Measurements from ENCODE around the gene UNC5C.

Gene UNC5C

DNA sequence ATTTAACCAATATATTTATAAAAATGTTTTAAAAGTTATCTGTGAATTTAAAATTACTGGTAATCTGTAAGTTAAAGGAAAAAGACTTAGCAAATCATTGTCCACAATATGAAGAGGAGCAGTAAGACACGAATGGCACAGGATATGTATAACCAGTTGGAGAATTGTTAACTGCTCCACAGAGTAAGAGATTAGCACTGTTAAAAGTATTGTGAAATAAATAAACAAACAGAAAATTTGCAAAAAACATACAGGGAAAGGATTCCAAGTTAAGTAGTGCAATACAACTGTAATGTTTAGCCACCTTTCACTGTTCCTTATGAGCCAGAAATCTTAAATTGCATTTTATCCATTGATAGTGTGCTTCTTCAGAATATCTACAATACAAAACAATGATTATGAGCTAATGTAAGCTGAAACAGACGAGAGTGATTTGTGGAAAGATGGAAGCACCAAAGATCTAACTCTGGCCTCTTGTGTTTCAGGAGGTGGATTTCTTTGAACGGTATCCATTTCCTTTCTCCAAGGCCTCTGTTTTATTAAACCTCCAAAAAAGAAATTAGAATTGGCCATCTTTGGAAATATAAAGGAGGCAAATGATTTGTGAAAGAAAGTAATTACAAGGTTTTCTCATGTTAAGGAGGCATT lies 188.4 kb downstream of the UNC5C start:
- in situ Hi-C loops (cut with MboI; ENCODE audit: low sequenced_read_pairs), result no loop called here

DNA sequence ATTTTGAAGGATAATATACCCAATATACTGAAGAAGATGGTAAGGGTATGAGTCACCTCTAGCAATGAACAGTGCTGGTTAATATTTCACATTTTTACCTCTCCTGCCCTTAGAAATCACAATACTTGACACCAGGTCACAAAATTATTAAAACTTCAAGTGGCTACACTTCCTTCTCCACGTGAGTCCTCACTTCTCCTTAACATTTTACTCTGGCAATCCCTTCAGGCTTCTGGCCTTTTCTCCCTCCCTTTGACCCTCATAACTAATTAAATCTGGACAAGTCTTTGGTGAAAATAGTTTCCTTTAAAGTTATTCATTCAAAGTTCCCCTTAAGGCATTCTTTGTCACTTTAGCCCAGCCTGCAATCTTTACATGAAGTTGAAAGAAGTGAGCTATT lies 190.4 kb downstream of the UNC5C start:
- in situ Hi-C loops (cut with MboI; ENCODE audit: low sequenced_read_pairs), result no loop called here

DNA sequence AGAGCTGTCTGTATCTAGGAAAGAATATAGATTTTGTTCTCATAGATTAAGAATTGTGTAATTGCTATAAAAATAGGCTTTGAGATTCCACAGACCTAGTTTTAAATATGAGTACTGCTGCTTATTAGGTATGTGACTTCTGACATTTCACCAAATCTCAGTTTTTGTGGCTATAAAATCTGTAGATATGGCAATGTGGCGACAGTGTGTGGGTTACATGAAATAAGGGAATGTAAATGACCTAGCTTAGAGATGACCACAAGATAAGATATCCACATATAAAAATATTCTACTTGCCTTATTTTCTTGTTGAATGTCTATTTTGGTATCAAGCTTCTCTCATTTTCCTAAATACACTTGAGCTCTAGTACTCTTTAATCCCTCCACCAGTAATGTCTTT lies 193.8 kb downstream of the UNC5C start:
- in situ Hi-C loops (cut with MboI; ENCODE audit: low sequenced_read_pairs), result no loop called here

DNA sequence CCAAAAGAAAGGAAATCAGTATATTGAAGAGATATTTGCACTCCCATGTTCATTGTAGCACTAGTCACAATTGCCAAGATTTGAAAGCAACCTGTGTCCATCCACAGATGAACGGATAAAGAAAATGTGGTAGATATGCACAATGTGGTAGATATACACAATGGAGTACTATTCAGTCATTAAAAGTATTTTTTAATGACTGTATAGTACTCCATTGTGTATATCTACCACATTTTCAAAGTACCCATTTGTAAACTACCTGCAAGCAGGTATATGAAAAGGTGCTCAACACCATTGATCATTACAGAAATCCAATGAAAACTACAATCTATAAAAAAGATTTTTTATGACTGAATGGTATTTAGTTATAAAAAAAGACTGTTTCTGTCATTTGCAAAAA lies 200.4 kb downstream of the UNC5C start:
- in situ Hi-C loops (cut with MboI; ENCODE audit: low sequenced_read_pairs), result no loop called here

DNA sequence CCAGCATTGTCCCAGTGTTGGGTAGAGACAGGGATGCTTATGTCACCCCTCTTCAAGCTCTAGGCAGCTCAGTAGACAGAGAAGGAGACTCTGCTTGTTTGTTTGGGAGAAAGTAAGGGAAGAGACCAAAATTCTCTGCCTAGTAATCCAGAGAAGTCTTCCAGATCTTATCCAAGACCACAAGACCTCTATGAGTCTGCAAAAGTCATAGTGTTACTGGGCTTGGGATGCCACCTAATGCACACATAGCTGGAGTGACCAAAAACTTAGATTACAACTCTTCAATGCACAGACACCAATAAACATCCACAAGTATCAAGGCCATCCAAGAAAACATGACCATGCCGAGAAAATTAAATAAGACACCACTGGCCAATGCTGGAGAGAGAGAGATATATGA lies 205.5 kb downstream of the UNC5C start:
- in situ Hi-C loops (cut with MboI; ENCODE audit: low sequenced_read_pairs), result no loop called here

DNA sequence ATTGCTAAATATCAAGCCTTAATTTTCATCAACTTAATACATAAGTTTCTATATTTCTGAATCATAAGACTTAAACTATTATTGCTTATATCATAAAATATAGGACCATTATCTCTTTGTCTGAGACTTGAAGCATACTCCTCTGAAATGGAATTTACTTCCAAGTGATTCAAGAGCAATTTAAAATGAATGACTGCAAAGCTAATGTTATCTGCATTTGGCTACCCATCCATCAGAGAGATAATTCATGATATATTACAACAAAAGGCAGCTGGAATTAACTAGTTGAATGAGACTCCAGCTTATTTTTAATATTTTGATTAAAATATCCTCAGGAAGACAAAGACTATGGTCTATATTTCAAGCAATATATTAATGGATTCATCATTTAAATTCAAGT lies 208.6 kb downstream of the UNC5C start:
- in situ Hi-C loops (cut with MboI; ENCODE audit: low sequenced_read_pairs), result no loop called here

DNA sequence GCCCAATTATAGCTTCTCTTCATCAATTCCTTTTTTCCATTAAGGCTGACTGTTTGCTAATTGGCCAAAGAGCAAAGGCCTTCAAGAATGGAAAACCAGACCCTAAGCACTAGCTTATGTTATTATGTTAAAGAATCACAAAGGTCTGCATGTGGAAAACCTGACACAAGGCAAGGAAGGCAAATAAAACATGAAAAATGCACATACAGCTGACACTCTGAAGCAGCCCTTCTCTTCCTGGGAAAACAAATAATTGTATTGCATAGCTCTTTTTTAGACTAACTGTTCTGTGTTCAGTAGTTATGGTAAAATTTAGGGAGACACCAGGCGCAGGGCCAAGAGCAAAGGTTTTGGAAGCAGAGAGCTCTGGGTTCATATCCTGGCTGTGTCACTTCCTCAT lies 223.1 kb downstream of the UNC5C start:
- in situ Hi-C loops (cut with MboI; ENCODE audit: low sequenced_read_pairs), result no loop called here

DNA sequence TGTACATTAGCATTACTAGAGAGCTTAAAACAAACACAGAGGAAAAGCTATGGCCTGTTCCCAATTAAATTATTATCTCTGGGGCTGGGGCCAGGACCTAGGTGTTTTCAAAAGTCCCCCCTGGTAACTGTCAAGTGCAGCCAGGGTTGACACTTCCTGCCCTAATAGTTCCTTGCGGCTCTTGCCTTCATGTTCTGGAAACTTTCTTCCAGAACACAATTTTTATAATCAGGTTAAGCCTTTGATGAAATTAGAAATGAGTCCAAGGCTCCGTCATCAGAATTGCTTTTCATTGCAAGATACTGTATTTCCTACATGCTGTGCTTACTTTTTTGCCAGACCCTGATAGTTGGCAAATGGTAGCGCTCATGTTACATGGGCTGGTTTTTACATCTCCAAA lies 229.6 kb downstream of the UNC5C start:
- in situ Hi-C loops (cut with MboI; ENCODE audit: low sequenced_read_pairs), result no loop called here

DNA sequence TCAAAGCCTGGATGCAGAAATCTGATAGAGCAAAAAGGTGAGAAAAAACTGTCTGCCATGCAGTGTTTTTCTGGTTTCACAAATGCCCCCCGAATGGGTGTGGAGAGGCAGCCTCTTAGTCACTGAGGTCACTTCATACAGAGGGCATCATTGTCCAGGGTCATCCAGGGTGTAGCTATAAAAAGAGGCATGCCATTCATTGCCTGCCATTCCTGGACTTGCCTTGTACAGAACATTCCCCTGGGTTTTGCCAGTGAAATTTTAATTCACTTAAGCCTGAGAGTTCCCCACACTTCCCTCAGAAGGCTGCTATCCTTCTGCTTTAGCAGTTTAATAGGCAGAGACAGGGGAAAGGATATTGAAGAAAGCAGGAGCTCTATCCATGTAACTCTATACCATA lies 230.3 kb downstream of the UNC5C start:
- in situ Hi-C loops (cut with MboI; ENCODE audit: low sequenced_read_pairs), result no loop called here

DNA sequence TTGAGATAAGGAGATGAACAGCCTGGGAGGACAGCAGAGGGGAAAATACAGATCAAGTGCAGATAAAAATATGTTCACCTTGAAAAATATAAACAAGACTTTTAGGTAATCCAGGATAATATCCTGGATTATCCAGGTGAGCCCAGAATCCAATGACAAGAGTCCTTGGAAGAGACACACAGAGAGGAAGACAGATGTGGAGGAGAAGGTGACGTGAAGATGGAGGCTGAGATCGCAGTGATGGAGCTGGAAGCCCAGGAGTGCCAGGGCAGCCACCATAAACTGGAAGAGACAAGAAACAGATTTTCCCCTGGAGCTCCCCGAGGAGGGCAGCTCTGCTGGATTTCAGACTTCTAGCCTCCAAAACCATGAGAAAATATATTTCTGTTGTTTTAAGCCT lies 230.7 kb downstream of the UNC5C start:
- in situ Hi-C loops (cut with MboI; ENCODE audit: low sequenced_read_pairs), result no loop called here

DNA sequence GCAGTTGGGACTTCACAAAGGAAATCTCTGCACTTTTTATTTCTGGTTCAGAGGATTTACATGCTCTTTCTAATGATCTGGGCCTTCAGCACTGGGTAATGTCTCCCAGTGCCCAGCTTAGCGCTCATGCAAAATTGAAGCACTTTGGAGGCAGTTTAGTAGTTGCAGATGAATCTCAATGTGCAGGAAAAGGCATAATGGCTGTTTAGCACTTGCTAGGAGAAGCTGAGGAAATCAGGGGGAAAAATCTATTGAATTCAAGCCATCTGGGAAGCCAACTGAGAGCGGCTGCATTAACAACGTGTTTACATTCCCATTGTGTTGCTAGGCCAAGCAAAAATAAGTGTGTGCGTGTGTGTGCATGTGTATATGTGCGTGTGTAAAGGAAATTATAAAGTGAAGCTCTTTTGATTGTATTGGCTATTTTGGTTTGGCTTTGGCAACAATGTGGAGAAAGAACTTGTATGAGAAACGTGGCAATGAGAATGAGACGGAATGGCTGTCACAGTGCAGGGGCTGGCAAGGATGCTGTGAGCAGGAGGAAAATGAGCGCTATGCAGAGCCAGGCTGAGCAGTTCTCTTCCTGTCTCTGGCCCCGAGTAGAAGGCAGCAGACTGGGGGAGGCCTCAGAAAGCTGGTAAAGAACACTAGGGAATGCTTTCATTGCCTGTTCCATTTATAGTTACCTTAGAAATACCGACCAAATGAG lies 231.5 kb downstream of the UNC5C start:
- in situ Hi-C loops (cut with MboI; ENCODE audit: low sequenced_read_pairs), result no loop called here

DNA sequence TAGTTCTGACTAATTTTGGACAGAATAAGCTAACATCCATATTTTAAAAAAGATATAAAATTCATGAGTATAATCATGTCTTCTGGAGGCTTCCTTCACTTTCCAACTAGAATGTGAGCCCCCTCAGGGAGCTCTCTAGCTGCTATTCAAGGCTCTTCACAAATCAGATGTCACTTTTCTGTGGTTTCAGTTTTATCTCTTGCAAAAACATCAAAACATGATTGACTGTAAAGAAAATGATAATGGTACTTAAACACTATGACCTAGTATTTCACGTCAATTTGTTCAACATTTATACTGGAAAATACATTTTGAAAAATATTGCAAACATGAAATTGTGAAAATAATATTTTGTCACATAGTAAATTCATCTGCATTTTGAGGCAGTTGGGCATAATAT lies 234.2 kb downstream of the UNC5C start:
- in situ Hi-C loops (cut with MboI; ENCODE audit: low sequenced_read_pairs), result no loop called here

DNA sequence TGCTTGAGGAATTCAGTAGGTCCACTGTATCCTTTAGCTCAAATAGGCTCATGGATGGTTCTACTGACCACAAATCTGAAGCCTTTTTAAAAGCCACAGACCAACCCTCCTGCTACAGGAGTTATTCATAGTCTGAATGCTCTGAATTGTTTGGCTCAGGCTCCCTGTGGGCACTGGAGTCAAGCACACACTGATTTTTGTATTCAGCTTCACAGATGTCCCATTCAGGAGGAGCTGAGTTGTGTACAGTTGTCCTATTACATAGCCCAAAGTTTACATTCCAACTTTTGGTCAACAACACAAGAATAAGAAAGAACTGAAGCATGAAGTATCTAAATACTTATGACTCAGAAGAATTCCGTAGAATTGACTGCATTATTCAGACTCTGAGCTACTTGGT lies 243.9 kb downstream of the UNC5C start:
- in situ Hi-C loops (cut with MboI; ENCODE audit: low sequenced_read_pairs), result no loop called here

DNA sequence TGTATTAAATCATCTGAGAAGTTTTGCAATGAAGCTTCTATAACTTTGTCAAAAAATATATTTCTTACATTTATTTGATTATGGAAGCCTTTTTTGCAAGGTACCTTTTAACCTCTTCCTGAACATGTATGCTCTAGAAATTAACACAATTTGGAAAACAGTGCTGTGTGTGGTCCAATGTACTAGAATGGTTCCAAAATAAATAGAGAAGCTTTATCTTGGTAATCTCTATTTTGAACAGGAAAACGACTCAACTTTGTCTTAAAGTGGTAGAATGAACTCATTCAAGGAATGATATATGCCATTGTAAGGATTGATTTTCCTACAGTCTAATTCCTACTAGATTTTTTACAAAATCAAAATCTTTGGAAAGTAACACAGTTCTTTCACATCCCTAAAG lies 248.5 kb downstream of the UNC5C start:
- in situ Hi-C loops (cut with MboI; ENCODE audit: low sequenced_read_pairs), result no loop called here

DNA sequence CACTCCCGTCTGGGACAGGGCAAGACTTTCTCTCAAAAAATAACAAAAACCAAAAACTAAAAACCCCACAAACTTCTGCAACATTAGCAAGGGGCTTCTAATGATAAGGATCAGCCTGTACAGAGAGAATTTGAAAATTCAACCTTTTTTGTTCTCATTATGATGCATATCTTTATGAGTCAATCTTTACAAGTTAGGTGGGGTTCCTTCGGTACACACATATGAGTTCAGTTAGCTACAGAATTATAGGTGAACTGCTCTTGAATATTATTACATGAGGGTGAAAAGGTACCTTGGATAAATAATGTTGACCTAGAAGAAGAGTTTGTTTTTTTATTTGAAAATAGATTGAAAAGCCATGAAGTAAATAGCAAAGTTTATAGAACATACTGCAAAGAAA lies 252.7 kb downstream of the UNC5C start:
- in situ Hi-C loops (cut with MboI; ENCODE audit: low sequenced_read_pairs), result no loop called here

DNA sequence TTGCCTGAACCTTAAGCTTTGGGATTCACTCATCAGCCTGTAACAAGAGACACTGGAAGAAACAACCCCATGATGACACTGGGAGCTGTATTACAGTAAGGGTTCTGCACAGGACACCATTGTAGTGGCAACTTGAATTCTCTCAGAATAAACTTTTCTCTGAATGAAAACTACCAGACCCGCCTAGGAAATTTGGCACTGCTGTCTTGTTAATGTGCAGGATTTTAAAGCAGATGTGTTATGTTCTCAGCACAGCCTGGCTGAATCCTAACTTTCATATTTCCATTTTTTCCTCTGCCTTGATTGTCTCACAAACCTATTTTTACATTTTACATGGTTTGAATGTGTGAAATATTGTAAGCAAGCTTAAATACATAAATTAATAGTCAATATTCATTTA lies 253.6 kb downstream of the UNC5C start:
- in situ Hi-C loops (cut with MboI; ENCODE audit: low sequenced_read_pairs), result no loop called here

DNA sequence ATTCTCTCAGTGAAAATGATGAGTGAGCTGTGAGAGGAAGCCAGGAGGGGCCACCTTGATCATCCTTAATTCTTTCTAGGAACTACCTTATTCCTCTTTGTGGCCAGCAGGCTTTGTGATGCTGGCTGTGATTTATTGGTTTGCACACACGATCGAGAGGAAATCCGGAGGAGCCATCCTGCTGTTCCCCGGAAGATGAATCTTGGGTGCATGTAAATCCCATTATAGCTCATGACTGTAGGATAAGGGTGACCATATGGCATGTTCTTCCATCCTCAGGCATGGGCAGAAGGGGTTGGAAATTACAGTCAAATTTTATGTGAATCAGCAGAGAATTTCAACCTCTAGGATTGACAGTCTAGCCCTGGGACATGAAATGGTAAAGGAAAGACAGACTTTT lies 254.5 kb downstream of the UNC5C start:
- in situ Hi-C loops (cut with MboI; ENCODE audit: low sequenced_read_pairs), result no loop called here

DNA sequence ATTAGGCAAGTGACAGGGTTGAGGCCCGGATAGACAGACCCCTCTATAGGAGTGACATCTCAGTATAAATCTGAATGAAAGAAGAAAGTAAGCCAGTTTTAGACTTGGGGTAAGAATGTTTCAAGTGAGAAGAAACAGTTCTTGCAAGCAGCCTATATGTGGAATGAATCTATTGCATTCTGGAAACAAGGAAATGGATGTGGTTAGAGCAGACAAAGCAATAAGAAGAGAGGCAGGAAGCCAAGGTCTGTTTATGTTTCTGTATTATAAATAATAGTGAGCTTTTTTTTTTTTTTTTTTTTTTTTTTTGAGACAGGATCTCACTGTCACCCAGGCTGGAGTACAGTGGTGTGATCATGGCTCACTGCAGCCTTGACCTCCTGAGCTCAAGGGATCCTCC lies 255.8 kb downstream of the UNC5C start:
- in situ Hi-C loops (cut with MboI; ENCODE audit: low sequenced_read_pairs), result no loop called here

DNA sequence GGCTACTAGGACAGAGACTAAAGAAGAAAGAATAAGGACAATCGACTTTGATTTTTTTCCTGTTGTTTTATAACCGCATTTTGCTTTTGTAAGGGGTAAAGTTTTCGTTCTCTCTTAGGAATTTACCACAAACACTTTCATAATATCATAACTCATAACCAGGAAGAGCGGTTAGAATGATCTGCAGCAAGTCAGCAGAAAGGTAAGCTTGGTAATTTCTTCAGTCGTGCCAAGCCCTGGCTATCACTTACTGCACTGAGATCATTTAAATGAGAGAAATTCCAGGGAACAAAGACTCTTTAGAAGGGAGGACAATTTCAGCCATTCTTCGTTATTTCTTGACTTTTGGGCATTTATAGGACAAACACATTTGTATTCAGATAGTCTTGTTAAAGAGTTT lies 258.1 kb downstream of the UNC5C start:
- in situ Hi-C loops (cut with MboI; ENCODE audit: low sequenced_read_pairs), result no loop called here

DNA sequence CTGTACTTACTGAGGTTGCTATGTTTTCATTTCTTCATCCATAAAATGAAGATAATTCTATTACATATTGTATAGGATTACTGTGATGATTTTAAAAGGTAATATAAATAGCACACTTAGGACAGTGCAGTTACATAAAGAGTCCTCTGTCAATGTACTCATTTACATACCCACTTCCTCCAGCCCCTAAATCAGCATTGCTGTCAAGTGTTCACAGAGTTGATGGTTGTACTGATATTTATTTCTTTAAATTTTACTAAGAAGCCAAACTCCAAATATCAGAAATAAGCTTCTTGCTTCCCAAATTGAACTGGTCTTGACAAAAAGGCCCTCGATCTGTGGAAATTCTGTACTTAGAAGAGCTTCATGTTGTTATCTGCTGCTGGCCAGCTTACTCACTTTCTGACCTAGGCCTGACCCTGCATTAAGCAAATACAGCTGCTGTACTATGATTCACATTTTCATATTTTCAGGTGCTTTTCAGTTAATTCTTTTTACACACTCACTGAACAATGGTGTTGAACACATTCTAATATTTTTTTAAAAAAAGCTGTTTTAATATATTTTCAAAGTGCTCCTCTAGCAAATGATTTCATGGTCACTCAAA lies 259.6 kb downstream of the UNC5C start:
- in situ Hi-C loops (cut with MboI; ENCODE audit: low sequenced_read_pairs), result no loop called here

DNA sequence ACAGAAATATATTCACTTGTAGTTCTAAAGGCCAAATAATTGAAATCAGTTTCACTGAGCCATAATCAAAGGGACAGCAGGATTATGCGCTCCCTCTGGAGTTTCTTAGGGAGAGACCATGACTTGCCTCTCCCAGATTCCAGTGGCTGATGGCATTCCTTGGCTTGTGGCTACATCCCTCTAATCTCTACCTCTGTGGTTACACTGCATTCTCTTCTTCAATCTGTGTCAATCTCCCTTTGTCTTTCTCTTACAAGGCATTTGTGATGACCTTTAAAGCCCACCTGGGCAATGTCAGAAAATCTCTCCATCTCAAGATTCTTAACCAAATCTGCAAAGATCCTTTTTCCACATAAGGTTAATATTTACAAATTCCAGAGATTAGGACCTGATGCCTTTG lies 260.2 kb downstream of the UNC5C start:
- in situ Hi-C loops (cut with MboI; ENCODE audit: low sequenced_read_pairs), result no loop called here

DNA sequence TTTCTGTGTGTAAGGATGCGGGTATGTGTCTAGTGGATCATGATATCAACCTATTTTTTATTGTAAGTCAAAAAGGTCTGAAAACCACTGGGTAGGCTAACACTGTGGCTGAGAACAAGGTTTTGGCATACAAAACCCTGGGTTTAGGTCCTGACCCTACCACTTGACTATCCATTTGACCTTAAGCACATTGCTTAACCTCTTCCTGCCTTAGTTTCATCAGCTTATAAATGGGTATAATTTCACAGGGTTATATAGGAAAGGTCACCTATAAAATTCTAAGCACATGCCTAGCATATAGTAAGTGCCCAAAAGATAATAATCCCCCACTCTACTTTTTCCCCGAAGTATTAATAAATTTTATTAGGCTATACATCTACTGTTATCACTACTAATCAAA lies 263.0 kb downstream of the UNC5C start:
- in situ Hi-C loops (cut with MboI; ENCODE audit: low sequenced_read_pairs), result no loop called here

DNA sequence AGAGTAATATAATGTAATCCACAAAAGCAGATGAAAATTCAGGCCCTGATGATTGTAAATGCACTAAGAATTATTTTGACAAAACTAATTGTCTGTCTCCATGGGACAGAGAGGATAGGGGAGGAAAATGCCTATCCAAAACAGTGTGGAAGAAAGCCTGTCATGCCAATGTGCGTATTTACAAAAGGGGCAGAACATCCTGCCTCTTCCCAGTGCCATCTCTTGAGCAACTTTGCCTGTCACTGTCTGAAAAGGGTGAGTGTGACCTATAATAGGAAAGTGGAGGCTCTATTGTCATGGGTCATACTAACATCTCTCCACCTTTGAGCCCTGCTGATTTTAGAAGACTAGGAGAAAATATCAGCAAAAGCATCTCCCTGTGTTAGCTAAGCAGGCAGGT lies 264.1 kb downstream of the UNC5C start:
- in situ Hi-C loops (cut with MboI; ENCODE audit: low sequenced_read_pairs), result no loop called here
